HG03139 (cell line): ENCODE results near the gene PAX5.

ENCODE experiments used
- ATAC-seq: cut with Tn5 transposase; IDR thresholded peaks from one replicate; pipeline ENCODE4 v1.9.1; 2021; ENCODE audit not compliant: unreplicated experiment

PAX5 gene

GRCh38 chr9:37025071-37025822, 8.8 kb downstream of the PAX5 start:
- no peak for ATAC-seq

DNA sequence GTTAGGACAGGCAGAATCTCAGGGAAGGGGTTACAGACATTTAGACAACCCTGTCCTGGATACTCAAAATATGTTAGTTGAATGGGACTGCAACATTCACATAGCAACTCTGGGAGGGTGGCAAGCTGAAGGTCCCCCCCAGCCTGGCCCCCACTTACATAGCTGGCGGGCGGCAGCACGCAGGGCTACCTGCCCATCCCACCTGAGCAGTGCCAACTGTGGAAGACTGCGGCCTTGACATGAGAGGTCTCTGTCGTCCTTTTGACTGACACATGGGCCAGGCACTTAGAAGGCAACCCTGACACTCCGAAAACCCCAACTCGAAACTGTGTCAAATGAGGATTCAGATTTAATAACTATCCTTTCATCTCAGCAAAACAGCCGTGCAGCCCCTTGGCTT, 16.5 kb downstream of the PAX5 start:
- no peak for ATAC-seq

DNA sequence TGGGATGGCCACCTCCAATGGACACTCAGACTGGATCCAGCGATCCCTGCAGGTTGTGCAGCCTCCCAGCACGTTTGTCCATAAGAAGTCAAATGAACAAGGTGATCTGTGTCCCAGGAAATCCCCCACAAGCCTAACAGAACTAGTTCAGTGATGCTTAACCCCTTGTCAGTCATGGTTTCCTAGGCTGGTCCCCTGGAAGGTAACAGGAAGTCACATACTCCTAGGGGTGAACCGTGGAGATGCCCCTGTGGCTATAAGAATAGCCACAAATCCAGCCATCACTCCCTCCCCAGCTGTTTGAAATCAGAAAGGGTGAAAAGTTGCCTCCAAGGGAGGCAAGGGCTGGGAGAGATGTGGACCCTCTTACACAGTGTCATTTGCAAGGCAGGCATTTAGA, 22.5 kb downstream of the PAX5 start:
- no peak for ATAC-seq

DNA sequence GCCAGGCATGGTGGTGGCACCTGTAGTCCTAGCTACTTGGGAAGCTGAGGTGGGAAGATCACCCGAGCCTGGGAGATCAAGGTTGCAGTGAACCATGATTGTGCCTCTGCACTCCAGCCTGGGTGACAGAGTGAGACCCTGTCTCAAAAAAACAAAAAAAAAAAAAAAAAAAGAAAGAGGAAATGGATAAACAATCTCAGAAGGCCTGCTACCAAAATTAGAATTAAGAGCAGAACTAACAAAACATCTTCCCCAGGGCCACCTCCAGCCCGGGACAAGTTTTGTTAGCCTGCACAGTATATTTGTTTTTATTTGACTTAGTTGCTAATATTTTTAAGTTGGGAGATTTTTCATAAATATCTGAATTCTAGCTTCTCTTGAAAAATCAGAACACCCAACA, 23.1 kb downstream of the PAX5 start:
- ATAC-seq, result no peak

- ATAC-seq, result no peak
These were observed 23.9 kb downstream of the PAX5 start for GRCh38 chr9:37010180-37010579.

GRCh38 chr9:37007295-37007694, 26.8 kb downstream of the PAX5 start:
- ATAC-seq, result no peak

DNA sequence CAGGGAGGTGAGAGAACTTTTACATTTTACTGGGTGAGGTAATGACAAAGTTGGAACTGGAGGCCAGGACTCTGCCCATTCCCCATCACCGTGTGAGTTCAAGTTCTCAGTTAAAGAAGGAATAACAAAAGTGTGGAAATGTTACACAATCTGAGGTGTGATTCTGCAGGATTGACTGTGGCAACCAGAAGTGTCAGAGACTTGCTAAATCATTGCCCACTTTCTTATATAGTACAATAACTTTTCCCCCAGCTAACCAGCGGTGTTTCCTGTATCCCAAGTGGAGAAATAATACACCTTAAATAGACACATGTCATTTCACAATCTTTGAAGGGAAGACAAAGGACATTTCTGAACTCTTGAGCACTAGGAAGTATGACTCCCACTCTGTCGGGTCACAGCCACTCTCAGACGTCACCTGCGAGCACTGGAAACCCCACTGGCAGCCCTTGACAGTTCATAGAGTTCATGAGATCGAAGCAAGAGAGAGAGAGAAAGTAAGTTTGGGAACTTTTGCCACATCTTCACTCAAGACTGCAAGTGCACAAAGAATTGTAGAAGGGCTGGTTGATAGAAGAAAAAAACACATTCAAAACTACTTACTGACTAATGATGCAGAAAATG, 28.4 kb downstream of the PAX5 start:
- ATAC-seq, result no peak

GRCh38 chr9:37004424-37004935, 29.6 kb downstream of the PAX5 start:
- no peak for ATAC-seq

- no peak for ATAC-seq
These were observed 31.5 kb downstream of the PAX5 start for GRCh38 chr9:37002413-37003217.

DNA sequence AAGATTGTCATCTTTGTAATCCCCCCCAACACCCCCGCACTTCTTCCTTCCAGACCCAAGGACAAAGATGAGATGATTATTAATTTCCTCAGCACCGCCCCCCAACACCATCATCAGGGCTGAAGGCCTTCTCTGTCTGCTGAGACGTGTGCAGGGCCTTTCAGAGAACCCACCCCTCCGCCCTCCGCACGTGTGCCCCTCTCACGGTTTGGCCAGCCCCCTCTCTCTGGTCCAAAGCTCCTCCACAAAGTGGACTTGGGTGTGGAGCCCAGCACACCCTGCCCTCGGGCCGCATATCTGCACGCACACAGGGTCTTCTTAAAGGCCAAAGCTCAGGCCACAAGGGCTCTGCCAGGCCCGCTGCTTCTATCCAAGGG, 32.0 kb downstream of the PAX5 start:
- no peak for ATAC-seq

GRCh38 chr9:37001459-37001858, 32.6 kb downstream of the PAX5 start:
- no peak for ATAC-seq

GRCh38 chr9:36999728-37000333, 34.2 kb downstream of the PAX5 start:
- no peak for ATAC-seq

DNA sequence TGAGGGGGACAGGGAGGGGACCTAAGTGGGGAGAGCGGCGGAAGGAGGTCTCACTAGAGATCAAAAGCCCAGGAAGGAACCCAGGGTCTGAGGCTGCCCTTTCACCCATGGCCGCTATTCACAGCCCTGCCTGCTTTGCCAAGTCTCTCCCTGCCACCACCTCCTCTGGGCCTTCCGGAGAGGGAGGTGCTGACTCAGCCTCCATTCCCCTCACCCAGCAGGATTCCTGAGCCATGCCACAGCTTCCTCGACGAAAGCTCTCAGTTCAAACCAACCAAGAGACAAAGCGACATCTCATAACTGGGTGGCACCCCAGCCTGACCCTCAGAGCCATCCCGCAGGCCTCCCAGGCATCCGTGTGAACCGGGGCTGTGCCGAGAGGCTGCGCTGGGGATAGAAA, 36.7 kb downstream of the PAX5 start:
- ATAC-seq, result no peak

- no peak for ATAC-seq
These were observed 37.4 kb downstream of the PAX5 start for GRCh38 chr9:36996706-36997086.

- ATAC-seq, result no peak
These were observed 38.0 kb downstream of the PAX5 start for GRCh38 chr9:36995927-36996705.

DNA sequence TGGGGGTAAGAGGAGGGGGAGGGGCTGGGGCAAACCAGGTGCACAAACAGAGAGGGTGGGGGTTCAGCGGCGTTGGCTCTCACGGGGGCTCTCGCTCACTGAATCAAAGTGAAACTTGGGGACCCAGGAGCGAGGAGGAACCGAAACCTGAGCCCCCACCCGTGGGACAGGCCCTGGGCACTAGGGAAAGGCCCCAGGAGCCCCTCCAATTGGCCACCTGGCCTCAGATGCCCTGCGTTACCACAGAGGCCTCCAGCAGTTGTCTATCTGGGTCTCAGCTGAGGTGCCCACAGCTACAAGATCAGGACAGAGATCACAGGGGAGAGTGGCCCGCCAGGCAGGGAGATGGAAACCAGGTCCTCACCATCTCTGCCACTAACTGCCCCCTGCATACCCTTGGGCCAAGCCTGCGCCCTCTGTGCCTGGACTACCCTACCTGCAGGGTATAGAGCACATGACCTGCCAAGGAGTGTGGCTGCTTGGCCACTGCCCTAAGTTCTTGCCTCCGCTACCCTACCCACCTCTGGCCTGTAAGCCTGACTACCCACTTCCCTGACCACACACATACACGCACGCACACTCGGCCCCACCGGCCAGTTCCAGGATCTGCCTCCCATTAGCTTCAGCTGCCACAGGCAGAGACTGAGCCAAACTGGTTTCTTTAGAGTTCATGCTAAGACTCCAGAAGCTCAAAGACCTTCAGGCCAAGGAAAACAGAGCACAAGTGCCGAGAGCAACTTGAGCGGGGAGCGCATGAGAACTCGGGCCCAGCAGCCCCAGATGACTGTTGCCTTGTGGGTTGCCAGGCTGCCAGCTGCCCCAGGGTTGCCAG, 39.9 kb downstream of the PAX5 start:
- peak; percentile 53 for ATAC-seq

- ATAC-seq, result no peak
These were observed 41.4 kb downstream of the PAX5 start for GRCh38 chr9:36992501-36993316.

DNA sequence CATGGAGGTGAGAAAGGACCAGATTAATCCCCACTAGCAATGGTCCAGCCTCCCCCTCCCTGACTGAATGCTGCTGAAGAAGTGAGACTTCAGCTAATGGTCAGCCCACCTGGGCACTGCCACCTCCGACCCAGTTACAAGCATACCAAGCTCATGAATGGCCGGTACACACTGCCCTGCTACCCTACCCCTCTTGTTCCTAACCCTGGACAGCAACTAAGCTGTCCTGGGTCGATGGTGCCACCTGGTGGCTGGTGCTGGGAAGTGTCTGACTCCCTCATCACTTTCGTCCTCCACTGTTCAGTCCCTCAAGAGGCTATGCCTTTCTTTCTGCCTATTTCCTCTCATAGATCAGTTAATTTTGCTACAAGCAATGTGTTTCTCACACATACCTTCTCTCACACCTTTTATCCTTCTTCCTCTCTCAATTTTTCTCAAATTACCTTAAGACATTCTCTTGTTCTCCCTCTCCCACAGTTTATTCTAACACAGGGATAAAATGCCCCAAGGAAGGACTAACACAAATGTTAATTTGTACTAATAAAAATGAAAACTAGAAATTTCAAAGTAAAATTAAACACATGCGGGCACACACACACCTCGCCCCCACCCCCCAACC, 42.4 kb downstream of the PAX5 start:
- ATAC-seq, result no peak

GRCh38 chr9:36988848-36989247, 45.2 kb downstream of the PAX5 start:
- no peak for ATAC-seq
